ENCODE data around the gene KIFC3. TPM values are rescaled to one million over a fixed set of nuclear protein-coding genes. Genes with fewer than 3 reads are reported as not detected.
"Not testable (repeated sequence)": the region's sequence is repeated elsewhere in the genome, so short reads cannot be mapped to it uniquely, and the experiment has no call there.

The KIFC3 gene
- total RNA-seq, 1 donor: 40.5 TPM

GRCh38 chr16:57840833-57841232 is 38.5 kb upstream of the KIFC3 start:
- TF ChIP-seq CTCF (IDR thresholded peaks at IDR 0.05; ENCODE audit: extremely low read depth, low read depth, low read length): no peak
- Histone ChIP-seq H4K20me1 (ENCODE audit: insufficient read depth, low read length) (no peaks in the 10 kb centered on the region), H3K79me2 (ENCODE audit: insufficient read depth, low read length) (no peaks in the 10 kb centered on the region), H3K4me3 (ENCODE audit: insufficient read depth, low read length) (no peak overlapping the region), H3K27ac (ENCODE audit: low read depth, low read length) (no peak overlapping the region), H3K4me1 (ENCODE audit: insufficient read depth, low read length) (peaks cover 1% of the 10 kb centered on the region), H3K27me3 (ENCODE audit: insufficient read depth, low read length) (peaks cover 17% of the 10 kb centered on the region), H3K4me2 (ENCODE audit: insufficient read depth, low read length) (no peak overlapping the region), H3K9me3 (ENCODE audit: low read depth, low read length) (no peaks in the 10 kb centered on the region), H2AFZ (ENCODE audit: low read length) (no peak overlapping the region), H3K36me3 (ENCODE audit: insufficient read depth, low read length) (no peaks in the 10 kb centered on the region)
- no peak for DNase-seq (ENCODE audit: insufficient read length, low spot score, missing footprints)

DNA sequence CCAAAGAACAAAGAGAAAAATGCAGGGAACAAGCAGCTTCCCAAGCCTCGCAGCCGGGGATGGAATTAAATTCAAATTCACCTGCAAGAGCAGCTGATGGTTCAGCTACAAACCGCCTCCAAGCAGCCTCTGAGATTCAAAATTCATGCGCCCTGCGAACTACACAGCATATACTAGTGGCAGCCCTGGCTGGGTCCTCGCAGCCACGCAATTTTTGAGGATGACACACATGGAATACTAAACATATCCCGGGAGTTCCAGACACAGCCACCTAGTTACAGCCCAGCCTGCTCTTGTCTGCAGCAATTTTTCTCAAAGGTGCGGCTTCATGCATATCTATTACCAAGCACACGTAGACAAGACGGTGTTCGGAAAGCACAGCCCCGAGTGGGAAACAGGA is 35.9 kb upstream of the KIFC3 start:
- Histone ChIP-seq H3K4me2 (ENCODE audit: insufficient read depth, low read length) (no peak overlapping the region), H2AFZ (ENCODE audit: low read length) (no peak overlapping the region), H3K27me3 (ENCODE audit: insufficient read depth, low read length) (peaks cover 6% of the 10 kb centered on the region), H3K27ac (ENCODE audit: low read depth, low read length) (no peak overlapping the region), H3K79me2 (ENCODE audit: insufficient read depth, low read length) (no peaks in the 10 kb centered on the region), H4K20me1 (ENCODE audit: insufficient read depth, low read length) (no peaks in the 10 kb centered on the region), H3K4me1 (ENCODE audit: insufficient read depth, low read length) (peaks cover 14% of the 10 kb centered on the region), H3K36me3 (ENCODE audit: insufficient read depth, low read length) (no peaks in the 10 kb centered on the region), H3K9me3 (ENCODE audit: low read depth, low read length) (no peaks in the 10 kb centered on the region), H3K4me3 (ENCODE audit: insufficient read depth, low read length) (no peak overlapping the region)
- no peak for DNase-seq (ENCODE audit: insufficient read length, low spot score, missing footprints)
- no peak for TF ChIP-seq CTCF (IDR thresholded peaks at IDR 0.05; ENCODE audit: extremely low read depth, low read depth, low read length)

GRCh38 chr16:57837305-57838125 is 35.2 kb upstream of the KIFC3 start:
- DNase-seq (ENCODE audit: insufficient read length, low spot score, missing footprints): no peak
- peaks cover 9% of the 10 kb centered on the region for H3K27me3 ChIP-seq (ENCODE audit: insufficient read depth, low read length)
- H2AFZ ChIP-seq (ENCODE audit: low read length): no peak overlapping the region
- peaks cover 14% of the 10 kb centered on the region for H3K4me1 ChIP-seq (ENCODE audit: insufficient read depth, low read length)
- no peaks in the 10 kb centered on the region for H3K79me2 ChIP-seq (ENCODE audit: insufficient read depth, low read length)
- H4K20me1 ChIP-seq (ENCODE audit: insufficient read depth, low read length): no peaks in the 10 kb centered on the region
- no peak overlapping the region for H3K4me3 ChIP-seq (ENCODE audit: insufficient read depth, low read length)
- no peak overlapping the region for H3K27ac ChIP-seq (ENCODE audit: low read depth, low read length)
- no peak for TF ChIP-seq CTCF (IDR thresholded peaks at IDR 0.05; ENCODE audit: extremely low read depth, low read depth, low read length)
- no peaks in the 10 kb centered on the region for H3K36me3 ChIP-seq (ENCODE audit: insufficient read depth, low read length)
- no peak overlapping the region for H3K4me2 ChIP-seq (ENCODE audit: insufficient read depth, low read length)
- H3K9me3 ChIP-seq (ENCODE audit: low read depth, low read length): no peaks in the 10 kb centered on the region

DNA sequence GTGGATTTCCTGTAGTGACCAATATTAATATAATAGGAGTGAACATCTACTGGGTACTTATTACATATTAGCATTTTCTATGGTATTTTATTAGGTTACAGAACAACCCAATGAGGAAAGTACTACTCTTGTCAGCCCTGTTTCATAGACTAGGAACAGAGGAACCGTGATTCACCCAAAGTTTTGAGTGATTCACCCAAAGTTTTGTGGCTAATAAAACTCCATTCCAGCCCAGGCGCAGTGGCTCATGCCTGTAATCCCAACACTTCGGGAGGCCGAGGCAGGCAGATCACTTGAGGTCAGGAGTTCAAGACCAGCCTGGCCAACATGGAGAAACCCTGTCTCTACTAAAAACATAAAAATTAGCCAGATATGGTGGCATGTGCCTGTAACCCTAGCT is 33.1 kb upstream of the KIFC3 start:
- Histone ChIP-seq H3K4me1 (ENCODE audit: insufficient read depth, low read length) (peaks cover 14% of the 10 kb centered on the region), H3K27ac (ENCODE audit: low read depth, low read length) (peak overlapping the region; percentile 41), H3K4me2 (ENCODE audit: insufficient read depth, low read length) (peak overlapping the region; percentile 5), H3K27me3 (ENCODE audit: insufficient read depth, low read length) (peaks cover 10% of the 10 kb centered on the region)
- H3K36me3 ChIP-seq (ENCODE audit: insufficient read depth, low read length); H3K4me3 ChIP-seq (ENCODE audit: insufficient read depth, low read length); DNase-seq (ENCODE audit: insufficient read length, low spot score, missing footprints); H3K79me2 ChIP-seq (ENCODE audit: insufficient read depth, low read length); H4K20me1 ChIP-seq (ENCODE audit: insufficient read depth, low read length); H2AFZ ChIP-seq (ENCODE audit: low read length); H3K9me3 ChIP-seq (ENCODE audit: low read depth, low read length): not testable (repeated sequence)

Data from osteoblast (primary cell).